Neural crest cell (in vitro differentiated cells): ENCODE results near the gene SLC13A4. TPM values are rescaled to one million over a fixed set of nuclear protein-coding genes. Genes with fewer than 3 reads are reported as not detected.
"Not testable (repeated sequence)": the region's sequence is repeated elsewhere in the genome, so short reads cannot be mapped to it uniquely, and the experiment has no call there.

Experiments used
- DNase-seq: peaks from one replicate; pipeline ENCODE4 v3.0.0; 2021; ENCODE audit warnings: low read depth, mixed read lengths, low spot score
- H3K27ac Mint-ChIP-seq: one replicate; pipeline ENCODE4 v1.8.0; 2021; ENCODE audit warnings: mild to moderate bottlenecking, mixed read lengths; ENCODE audit not compliant: unreplicated experiment
- H3K27me3 Mint-ChIP-seq: 2 replicates; pipeline ENCODE4 v1.8.0; 2021; ENCODE audit warnings: low read depth, mild to moderate bottlenecking, mixed read lengths
- H3K36me3 Mint-ChIP-seq: 2 replicates; pipeline ENCODE4 v1.8.0; 2021; ENCODE audit warnings: low read depth, mild to moderate bottlenecking, mixed read lengths
- H3K4me1 Mint-ChIP-seq: 2 replicates; pipeline ENCODE4 v1.8.0; 2021; ENCODE audit warnings: mixed read lengths
- H3K4me3 Mint-ChIP-seq: one replicate; pipeline ENCODE4 v1.8.0; 2021; ENCODE audit warnings: mild to moderate bottlenecking, mixed read lengths
- H3K9me3 Mint-ChIP-seq: 2 replicates; pipeline ENCODE4 v1.8.0; 2021; ENCODE audit warnings: mixed read lengths
- CTCF ChIP-seq: fragments of 200-600 bp; sonication (generic); conservative IDR thresholded peaks from 2 replicates; pipeline ENCODE4 v1.5.0; 2021; ENCODE audit warnings: antibody characterized with exemption, mild to moderate bottlenecking
- total RNA-seq: library from RNA; stranded (reverse); gene quantifications from 2 replicates; pipeline ENCODE4 v1.2.1, GENCODE V29; 2021

Gene SLC13A4
- total RNA-seq, 1 donor from 2014 or later: 0.68 TPM

GRCh38 chr7:135704698-135705097 lies 23.3 kb downstream of the SLC13A4 start:
- peaks cover 4% of the 10 kb centered on the region for H3K36me3 Mint-ChIP-seq
- no peak overlapping the region for H3K4me3 Mint-ChIP-seq
- H3K27ac Mint-ChIP-seq: no peak overlapping the region
- H3K9me3 Mint-ChIP-seq: no peaks in the 10 kb centered on the region
- no peaks in the 10 kb centered on the region for H3K4me1 Mint-ChIP-seq
- no peaks in the 10 kb centered on the region for H3K27me3 Mint-ChIP-seq
- no peak for DNase-seq
- TF ChIP-seq CTCF: no peak

DNA sequence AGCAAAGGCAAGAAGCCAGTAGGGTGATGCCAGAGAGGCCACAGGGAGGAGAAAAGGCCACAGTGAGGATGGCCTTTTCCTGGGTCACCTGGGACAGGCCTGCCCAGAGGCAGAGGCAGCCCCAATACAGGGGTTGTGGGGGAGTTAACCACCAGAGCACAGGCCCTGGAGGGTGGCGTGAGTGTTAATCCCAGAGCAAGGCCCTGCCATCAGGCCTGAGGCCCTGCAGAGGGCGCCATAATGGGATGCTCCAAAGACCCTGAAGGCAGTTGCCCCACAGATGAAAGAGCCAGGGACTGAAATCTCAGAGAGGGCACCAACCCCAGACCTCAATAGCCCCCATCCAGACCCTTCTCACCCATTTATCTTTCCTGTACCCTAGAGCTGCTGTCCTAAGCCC lies 23.9 kb downstream of the SLC13A4 start:
- H3K4me1 Mint-ChIP-seq: no peaks in the 10 kb centered on the region
- H3K27ac Mint-ChIP-seq: no peak overlapping the region
- H3K27me3 Mint-ChIP-seq: no peaks in the 10 kb centered on the region
- TF ChIP-seq CTCF: no peak
- DNase-seq: no peak
- peaks cover 4% of the 10 kb centered on the region for H3K36me3 Mint-ChIP-seq
- no peak overlapping the region for H3K4me3 Mint-ChIP-seq
- no peaks in the 10 kb centered on the region for H3K9me3 Mint-ChIP-seq

GRCh38 chr7:135697276-135698049 lies 30.5 kb downstream of the SLC13A4 start:
- H3K36me3 Mint-ChIP-seq: peaks cover 4% of the 10 kb centered on the region
- no peak for DNase-seq

DNA sequence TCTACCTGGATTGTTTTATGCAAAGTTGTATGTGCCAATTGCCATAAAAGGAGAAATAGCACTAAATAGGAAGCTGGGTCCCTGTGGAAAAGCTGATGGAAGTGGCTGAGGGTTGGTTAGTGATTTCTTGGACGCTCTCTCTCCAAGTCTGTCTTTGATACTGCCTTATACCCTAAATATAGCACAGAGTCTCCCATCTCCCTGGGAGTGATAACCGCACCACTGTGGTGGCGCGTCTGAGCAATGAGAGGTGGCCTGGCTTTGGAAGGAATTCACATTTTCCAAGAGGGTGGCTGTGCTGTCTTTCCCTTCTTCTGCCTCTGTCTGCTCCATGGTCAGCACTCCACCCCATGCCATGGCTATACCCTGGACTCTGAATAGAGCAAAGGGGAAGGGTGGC lies 34.4 kb downstream of the SLC13A4 start:
- TF ChIP-seq CTCF: no peak
- peaks cover 7% of the 10 kb centered on the region for H3K36me3 Mint-ChIP-seq
- no peaks in the 10 kb centered on the region for H3K27me3 Mint-ChIP-seq

More at GRCh38 chr7:135697276-135698049, 30.5 kb downstream of the SLC13A4 start:
- TF ChIP-seq CTCF: no peak
- Mint-ChIP-seq H3K27me3 (no peaks in the 10 kb centered on the region), H3K4me3 (no peak overlapping the region), H3K27ac (no peak overlapping the region), H3K4me1 (peaks cover 10% of the 10 kb centered on the region), H3K9me3 (no peaks in the 10 kb centered on the region)

GRCh38 chr7:135692606-135693005 lies 35.4 kb downstream of the SLC13A4 start:
- not testable (repeated sequence) for H3K4me1 Mint-ChIP-seq, H3K27ac Mint-ChIP-seq, H3K36me3 Mint-ChIP-seq, H3K27me3 Mint-ChIP-seq, DNase-seq, H3K4me3 Mint-ChIP-seq, H3K9me3 Mint-ChIP-seq

More for the DNA sequence above, 34.4 kb downstream of the SLC13A4 start:
- no peak overlapping the region for H3K4me3 Mint-ChIP-seq
- no peak for DNase-seq
- no peak overlapping the region for H3K27ac Mint-ChIP-seq
- peaks cover 10% of the 10 kb centered on the region for H3K4me1 Mint-ChIP-seq
- no peaks in the 10 kb centered on the region for H3K9me3 Mint-ChIP-seq

GRCh38 chr7:135692055-135692454 lies 35.9 kb downstream of the SLC13A4 start:
- H3K36me3 Mint-ChIP-seq: peaks cover 7% of the 10 kb centered on the region
- no peak for DNase-seq
- TF ChIP-seq CTCF: no peak
- H3K4me3 Mint-ChIP-seq: no peak overlapping the region
- H3K9me3 Mint-ChIP-seq: no peaks in the 10 kb centered on the region
- no peaks in the 10 kb centered on the region for H3K27me3 Mint-ChIP-seq
- H3K4me1 Mint-ChIP-seq: peaks cover 3% of the 10 kb centered on the region
- H3K27ac Mint-ChIP-seq: no peak overlapping the region
